ES-I3 (cell line): ENCODE data around the gene METTL13.

Source experiments
- H3K36me3 ChIP-seq: 2 replicates; pipeline ENCODE4 v1.6.1; 2013; ENCODE audit warnings: mild to moderate bottlenecking, low read length, control low read depth, moderate library complexity; ENCODE audit not compliant: insufficient read depth
- H3K4me1 ChIP-seq: 2 replicates; pipeline ENCODE4 v1.6.1; 2013; ENCODE audit warnings: mild to moderate bottlenecking, control low read depth, low read length; ENCODE audit not compliant: insufficient read depth
- H3K9ac ChIP-seq: 2 replicates; pipeline ENCODE4 v1.6.1; 2013; ENCODE audit warnings: low read depth, mild to moderate bottlenecking, low read length, moderate library complexity
- H3K9me3 ChIP-seq: 2 replicates; pipeline ENCODE4 v1.6.1; 2013; ENCODE audit warnings: mild to moderate bottlenecking, low read length, moderate library complexity; ENCODE audit not compliant: control insufficient read depth, insufficient read depth

METTL13 gene

GRCh38 chr1:171834821-171835220 is 53.4 kb downstream of the METTL13 start:
- no peak overlapping the region for H3K9ac ChIP-seq
- no peaks in the 10 kb centered on the region for H3K36me3 ChIP-seq
- no peaks in the 10 kb centered on the region for H3K4me1 ChIP-seq
- no peaks in the 10 kb centered on the region for H3K9me3 ChIP-seq

DNA sequence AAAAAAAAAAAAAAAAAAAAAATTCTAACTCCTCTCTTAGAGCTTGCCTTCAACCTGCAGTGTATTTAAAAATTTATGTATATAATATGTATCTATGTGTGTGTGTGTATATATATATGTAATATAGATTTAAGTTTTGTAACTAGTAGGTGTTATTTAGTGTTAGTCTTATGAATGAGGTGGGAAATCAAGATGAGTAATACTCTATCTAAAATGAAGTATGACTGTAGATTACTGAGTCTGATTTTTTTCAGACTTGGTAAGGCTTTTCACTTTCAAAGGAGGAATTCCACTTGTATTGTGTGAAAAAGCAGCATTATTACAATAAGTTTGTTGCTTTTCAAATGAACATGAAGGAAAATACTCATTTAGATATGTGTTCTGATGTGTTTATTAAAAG is 54.4 kb downstream of the METTL13 start:
- H3K4me1 ChIP-seq = no peaks in the 10 kb centered on the region
- no peak overlapping the region for H3K9ac ChIP-seq
- H3K9me3 ChIP-seq = no peaks in the 10 kb centered on the region
- H3K36me3 ChIP-seq = no peaks in the 10 kb centered on the region

DNA sequence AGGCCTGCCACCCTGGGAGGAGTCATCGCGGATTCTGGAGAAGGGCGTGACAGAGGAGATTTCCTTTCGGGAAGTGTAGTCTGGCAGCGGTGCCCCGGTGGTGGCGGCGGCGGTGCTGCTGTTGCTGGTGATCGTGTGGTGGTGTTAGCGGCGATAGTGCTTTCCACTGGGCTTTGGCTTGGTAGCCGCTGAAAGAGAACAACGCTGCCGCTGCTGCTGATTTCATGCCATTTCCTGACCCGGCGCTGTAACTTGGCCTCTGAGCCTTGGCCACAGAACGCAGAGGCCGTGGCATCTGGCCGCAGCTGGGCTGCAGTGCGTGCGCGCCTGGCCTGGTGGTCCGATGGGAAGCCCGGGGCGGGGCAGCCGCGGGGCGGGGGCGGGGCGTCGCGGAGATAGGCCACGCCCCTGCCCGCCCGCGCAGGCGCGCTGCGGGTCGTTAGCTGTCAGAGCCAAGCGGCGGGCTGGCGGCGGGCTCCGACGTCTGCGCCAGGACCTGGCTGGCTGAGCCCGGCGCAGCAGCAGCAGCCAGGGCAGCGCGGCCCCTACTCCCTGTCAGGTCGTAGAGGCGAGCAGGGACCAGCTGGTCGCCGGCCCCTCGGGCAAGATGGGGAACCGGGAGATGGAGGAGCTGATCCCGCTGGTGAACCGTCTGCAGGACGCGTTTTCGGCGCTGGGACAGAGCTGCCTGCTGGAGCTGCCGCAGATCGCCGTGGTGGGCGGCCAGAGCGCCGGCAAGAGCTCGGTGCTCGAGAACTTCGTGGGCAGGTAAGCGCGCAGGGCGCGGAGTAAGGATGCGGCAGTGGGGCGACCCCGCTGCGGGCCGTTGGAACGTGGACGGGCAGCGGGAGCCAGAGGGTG is 59.8 kb downstream of the METTL13 start, which contains the start of gene DNM3:
DNM3 (plus strand) TSS at position 449 of the 861 bp plus-strand sequence; CDS start at position 608, 159 bp downstream.
- H3K9ac ChIP-seq = peak within 1 kb of the TSS; percentile 83

DNA sequence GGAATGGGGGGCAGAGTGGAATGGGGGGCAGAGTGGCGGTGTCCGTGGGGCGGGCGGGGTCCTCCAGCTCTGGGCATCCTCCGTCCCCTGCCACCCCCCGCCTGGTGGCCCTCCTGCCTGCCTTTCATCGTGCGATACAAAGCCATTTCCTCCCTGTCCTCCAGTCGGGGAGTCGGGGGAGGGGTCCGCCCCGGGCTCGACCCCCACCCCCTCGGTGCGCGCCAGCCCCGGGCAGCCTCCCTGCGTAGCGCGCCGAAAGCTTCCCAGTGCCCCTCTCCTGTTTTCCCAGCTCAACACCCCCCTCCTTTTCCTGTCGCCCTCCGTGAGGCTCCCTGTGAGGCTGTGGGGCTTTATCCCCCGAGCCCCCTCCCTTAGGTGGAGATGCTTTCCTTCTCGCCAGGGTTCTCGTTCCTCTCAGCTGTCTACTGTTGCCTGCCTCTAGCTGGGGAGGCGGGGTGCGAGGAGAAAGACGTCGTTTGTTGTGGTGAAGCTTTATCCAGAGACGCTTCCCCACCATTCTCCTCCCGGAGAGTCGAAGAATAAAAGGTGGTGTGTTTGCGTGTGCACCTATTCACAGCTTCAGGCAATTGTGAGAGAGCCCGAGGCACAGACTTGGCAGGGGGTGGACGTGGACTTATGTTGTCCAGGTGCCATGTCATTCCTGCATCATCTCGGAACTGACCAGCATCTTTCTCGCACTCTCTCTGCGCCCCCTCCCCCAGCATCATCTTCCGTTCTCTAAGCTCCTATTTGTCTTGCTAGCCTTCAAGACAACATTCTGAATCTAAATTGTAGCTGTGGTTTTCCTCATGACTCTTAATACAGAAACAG is 60.7 kb downstream of the METTL13 start:
- no peaks in the 10 kb centered on the region for H3K9me3 ChIP-seq
- H3K36me3 ChIP-seq = no peaks in the 10 kb centered on the region
- H3K4me1 ChIP-seq = no peaks in the 10 kb centered on the region
- peak overlapping the region; percentile 53 for H3K9ac ChIP-seq

More for the DNA sequence above, 59.8 kb downstream of the METTL13 start, which contains the start of gene DNM3:
- no peaks in the 10 kb centered on the region for H3K9me3 ChIP-seq
- H3K36me3 ChIP-seq = no peaks in the 10 kb centered on the region
- no peaks in the 10 kb centered on the region for H3K4me1 ChIP-seq

GRCh38 chr1:171844381-171844780 is 62.9 kb downstream of the METTL13 start:
- Histone ChIP-seq H3K9ac (no peak overlapping the region), H3K9me3 (no peaks in the 10 kb centered on the region), H3K4me1 (no peaks in the 10 kb centered on the region), H3K36me3 (no peaks in the 10 kb centered on the region)

- H3K36me3 ChIP-seq = no peaks in the 10 kb centered on the region
- no peaks in the 10 kb centered on the region for H3K4me1 ChIP-seq
- no peak overlapping the region for H3K9ac ChIP-seq
- no peaks in the 10 kb centered on the region for H3K9me3 ChIP-seq
Observed at GRCh38 chr1:171845998-171846397, 64.5 kb downstream of the METTL13 start.
